K562 (cell line): ENCODE measurements around the gene CISTR. TPM values are rescaled to one million over a fixed set of nuclear protein-coding genes. Genes with fewer than 3 reads are reported as not detected.

Source experiments
- BRD4 ChIP-seq: fragments of 200-600 bp; sonication (generic); IDR thresholded peaks from 2 replicates; pipeline ENCODE4 v1.6.1; 2017; ENCODE audit warnings: inconsistent platforms
- C11orf30 ChIP-seq: fragments of 450-650 bp; IDR thresholded peaks from 2 replicates; pipeline ENCODE4 v1.6.1; 2016; ENCODE audit warnings: low read depth, mild to moderate bottlenecking
- DDX20 ChIP-seq: fragments of 450-650 bp; IDR thresholded peaks from 2 replicates; pipeline ENCODE4 v1.6.1; 2016; ENCODE audit warnings: missing genetic modification characterization, low read depth, mild to moderate bottlenecking, missing compliant biosample characterization, moderate library complexity
- FOXK2 ChIP-seq, 2 experiments: fragments of 450-650 bp; IDR thresholded peaks in 1 of 2; conservative IDR thresholded peaks in 1 of 2; 2 replicates each; pipeline ENCODE4 v1.6.1; 2016; ENCODE audit warnings: low read depth in 2 of 2, mild to moderate bottlenecking in 1 of 2
- OTX1 ChIP-seq: fragments of 450-650 bp; formaldehyde crosslinking; IDR thresholded peaks from 2 replicates; pipeline ENCODE4 v1.4.0; 2022; ENCODE audit warnings: mild to moderate bottlenecking
- SAP30 ChIP-seq: fragments of 200-600 bp; sonication (generic); IDR thresholded peaks from 2 replicates; pipeline ENCODE4 v1.6.1; 2012; ENCODE audit warnings: borderline replicate concordance, low read depth, mild to moderate bottlenecking, moderate library complexity, low read length, control low read depth, inconsistent platforms; ENCODE audit not compliant: insufficient read depth, poor library complexity, severe bottlenecking
- SP1 ChIP-seq: sonication (generic); formaldehyde crosslinking; IDR thresholded peaks from 2 replicates; pipeline ENCODE4 v1.8.1; 2022; ENCODE audit warnings: mild to moderate bottlenecking, missing genetic modification reagents
- TAF1 ChIP-seq: IDR thresholded peaks from 2 replicates; pipeline ENCODE4 v1.6.1; 2011; ENCODE audit warnings: mild to moderate bottlenecking, low read length, moderate library complexity; ENCODE audit not compliant: insufficient read depth, control insufficient read depth, severe bottlenecking; ENCODE audit errors: extremely low read depth
- ZEB2 ChIP-seq: fragments of 450-650 bp; IDR thresholded peaks from 2 replicates; pipeline ENCODE4 v1.6.1; 2016
- ZNF165 ChIP-seq: fragments of 250-450 bp; sonication (Bioruptor Pico); IDR thresholded peaks from 2 replicates; pipeline ENCODE4 v1.4.0; 2020; ENCODE audit warnings: borderline replicate concordance
- ZNF217 ChIP-seq: sonication (generic); formaldehyde crosslinking; IDR thresholded peaks from 2 replicates; pipeline ENCODE4 v1.8.0; 2022; ENCODE audit warnings: mild to moderate bottlenecking, missing genetic modification reagents
- ZSCAN32 ChIP-seq: fragments of 450-650 bp; formaldehyde crosslinking; IDR thresholded peaks from 2 replicates; pipeline ENCODE4 v1.4.0; 2020; ENCODE audit warnings: mild to moderate bottlenecking, moderate library complexity
- polyA plus RNA-seq, 8 experiments: library from polyadenylated mRNA; depleted of rRNA in 4 of 8; stranded (reverse) in 5 of 8; unstranded in 3 of 8; fragments of >200 nt; fragmentation: Nextera tagmentation in 2 of 8; fragmentation: Illumina TruSeq in 1 of 8; extraction: Ambion mirVana in 2 of 8; extraction: Trizol in 1 of 8; gene quantifications; 2 replicates each; pipeline versions ENCODE4 v1.2.1 to v1.2.3, GENCODE V29; 2011 to 2014; ENCODE audit warnings: inconsistent platforms in 1 of 8, missing spikeins in 1 of 8
- total RNA-seq, 7 experiments: library from RNA; depleted of rRNA in 6 of 7; stranded (reverse); fragments of >200 nt in 6 of 7; fragmentation: Illumina TruSeq in 2 of 7; extraction: Trizol in 2 of 7; gene quantifications; 2 replicates each; pipeline versions ENCODE4 v1.2.1 to v1.2.3, GENCODE V29; 2011 to 2021; ENCODE audit warnings: low replicate concordance in 1 of 7
- TF ChIP-seq, protein P1 (sequence below), 2 experiments: fragments of 450-650 bp in 1 of 2; sonication (generic) in 1 of 2; formaldehyde crosslinking in 1 of 2; IDR thresholded peaks; 2 replicates each; pipeline versions ENCODE4 v1.7.1 to v1.9.0; 2016 to 2022; ENCODE audit warnings: inconsistent platforms in 1 of 2, mild to moderate bottlenecking in 1 of 2, missing genetic modification reagents in 1 of 2
- TF ChIP-seq, protein P2 (sequence below): fragments of 450-650 bp; formaldehyde crosslinking; IDR thresholded peaks from 2 replicates; pipeline ENCODE4 v1.4.0; 2022; ENCODE audit warnings: mild to moderate bottlenecking, moderate library complexity
- TF ChIP-seq, protein P3 (sequence below): sonication (generic); formaldehyde crosslinking; IDR thresholded peaks from 2 replicates; pipeline ENCODE4 v1.5.0; 2020; ENCODE audit warnings: missing genetic modification reagents

The CISTR gene
- total and polyA plus RNA-seq, 9 of the 15 experiments (the other 6 are each of a cell fraction or from before 2014, with no cell fraction given), result not detected

DNA sequence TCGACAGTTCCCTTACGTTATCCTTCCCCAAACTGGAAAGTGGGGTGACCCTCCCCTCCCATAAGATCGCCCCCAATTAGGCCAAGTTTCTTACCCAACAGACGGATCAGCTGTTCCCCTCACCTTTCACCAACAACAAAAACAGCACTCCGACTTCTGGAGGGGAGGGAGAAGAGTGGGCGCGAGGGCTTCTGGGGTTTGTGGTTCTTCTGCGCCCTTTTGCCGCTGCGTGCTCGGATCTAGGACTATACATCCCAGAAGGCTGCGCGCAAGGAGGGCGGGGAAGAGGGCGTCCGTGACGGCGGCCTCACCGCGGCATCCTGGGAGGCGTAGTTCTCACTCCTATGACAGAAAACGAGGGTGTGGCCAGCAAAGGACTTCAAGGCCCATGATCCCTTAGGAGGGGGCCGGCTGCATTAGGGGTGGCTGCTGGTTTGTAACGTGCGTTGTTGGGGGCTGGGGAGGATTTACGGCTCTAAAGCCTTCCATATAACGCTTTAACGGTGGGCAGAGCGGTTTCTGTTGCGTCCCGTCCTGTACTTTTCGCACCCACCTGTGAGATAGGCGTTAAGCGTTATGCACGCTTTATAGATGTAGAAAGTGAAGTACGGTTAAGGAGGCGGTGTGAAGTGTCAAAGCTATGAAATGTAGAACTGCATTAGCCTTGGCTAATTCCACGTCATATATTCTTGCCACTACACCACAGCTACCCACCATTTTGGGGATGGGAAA is 24.3 kb downstream of the CISTR start, which contains the start of gene CALCOCO1 (continued):
- TF ChIP-seq, protein P1, sequence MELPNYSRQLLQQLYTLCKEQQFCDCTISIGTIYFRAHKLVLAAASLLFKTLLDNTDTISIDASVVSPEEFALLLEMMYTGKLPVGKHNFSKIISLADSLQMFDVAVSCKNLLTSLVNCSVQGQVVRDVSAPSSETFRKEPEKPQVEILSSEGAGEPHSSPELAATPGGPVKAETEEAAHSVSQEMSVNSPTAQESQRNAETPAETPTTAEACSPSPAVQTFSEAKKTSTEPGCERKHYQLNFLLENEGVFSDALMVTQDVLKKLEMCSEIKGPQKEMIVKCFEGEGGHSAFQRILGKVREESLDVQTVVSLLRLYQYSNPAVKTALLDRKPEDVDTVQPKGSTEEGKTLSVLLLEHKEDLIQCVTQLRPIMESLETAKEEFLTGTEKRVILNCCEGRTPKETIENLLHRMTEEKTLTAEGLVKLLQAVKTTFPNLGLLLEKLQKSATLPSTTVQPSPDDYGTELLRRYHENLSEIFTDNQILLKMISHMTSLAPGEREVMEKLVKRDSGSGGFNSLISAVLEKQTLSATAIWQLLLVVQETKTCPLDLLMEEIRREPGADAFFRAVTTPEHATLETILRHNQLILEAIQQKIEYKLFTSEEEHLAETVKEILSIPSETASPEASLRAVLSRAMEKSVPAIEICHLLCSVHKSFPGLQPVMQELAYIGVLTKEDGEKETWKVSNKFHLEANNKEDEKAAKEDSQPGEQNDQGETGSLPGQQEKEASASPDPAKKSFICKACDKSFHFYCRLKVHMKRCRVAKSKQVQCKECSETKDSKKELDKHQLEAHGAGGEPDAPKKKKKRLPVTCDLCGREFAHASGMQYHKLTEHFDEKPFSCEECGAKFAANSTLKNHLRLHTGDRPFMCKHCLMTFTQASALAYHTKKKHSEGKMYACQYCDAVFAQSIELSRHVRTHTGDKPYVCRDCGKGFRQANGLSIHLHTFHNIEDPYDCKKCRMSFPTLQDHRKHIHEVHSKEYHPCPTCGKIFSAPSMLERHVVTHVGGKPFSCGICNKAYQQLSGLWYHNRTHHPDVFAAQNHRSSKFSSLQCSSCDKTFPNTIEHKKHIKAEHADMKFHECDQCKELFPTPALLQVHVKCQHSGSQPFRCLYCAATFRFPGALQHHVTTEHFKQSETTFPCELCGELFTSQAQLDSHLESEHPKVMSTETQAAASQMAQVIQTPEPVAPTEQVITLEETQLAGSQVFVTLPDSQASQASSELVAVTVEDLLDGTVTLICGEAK (IDR thresholded peaks at IDR 0.05), result peak; percentile 63; the same call in 1 of the 2 replicates
- TF ChIP-seq, protein P1 (CRISPR knock-in tag; IDR thresholded peaks at IDR 0.05), result no peak
- peak; percentile 48 for TF ChIP-seq TAF1
- no peak for TF ChIP-seq BRD4
- 0 out of 2 replicates have a peak, but pooled peaks have one; percentile 26 for TF ChIP-seq DDX20
- no peak for TF ChIP-seq C11orf30
- peak; percentile 99 for TF ChIP-seq SP1 (CRISPR knock-in tag)
- no peak for TF ChIP-seq ZSCAN32 (CRISPR knock-in tag)
- TF ChIP-seq SAP30, result peak; percentile 98
- 0 out of 2 replicates have a peak, but pooled peaks have one; percentile 10 for TF ChIP-seq ZEB2
- TF ChIP-seq, protein P2, sequence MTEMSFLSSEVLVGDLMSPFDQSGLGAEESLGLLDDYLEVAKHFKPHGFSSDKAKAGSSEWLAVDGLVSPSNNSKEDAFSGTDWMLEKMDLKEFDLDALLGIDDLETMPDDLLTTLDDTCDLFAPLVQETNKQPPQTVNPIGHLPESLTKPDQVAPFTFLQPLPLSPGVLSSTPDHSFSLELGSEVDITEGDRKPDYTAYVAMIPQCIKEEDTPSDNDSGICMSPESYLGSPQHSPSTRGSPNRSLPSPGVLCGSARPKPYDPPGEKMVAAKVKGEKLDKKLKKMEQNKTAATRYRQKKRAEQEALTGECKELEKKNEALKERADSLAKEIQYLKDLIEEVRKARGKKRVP (CRISPR knock-in tag), result peak; percentile 72; the same call in 1 of the 2 replicates
- TF ChIP-seq FOXK2 (conservative IDR thresholded peaks at IDR 0.05 in 1 of 2, IDR thresholded peaks at IDR 0.05 in 1 of 2; ENCODE audit: low read depth in 2 of 2), result peak; percentile 94 to 97
- TF ChIP-seq ZNF217 (CRISPR knock-in tag), result no peak
- TF ChIP-seq, protein P3, sequence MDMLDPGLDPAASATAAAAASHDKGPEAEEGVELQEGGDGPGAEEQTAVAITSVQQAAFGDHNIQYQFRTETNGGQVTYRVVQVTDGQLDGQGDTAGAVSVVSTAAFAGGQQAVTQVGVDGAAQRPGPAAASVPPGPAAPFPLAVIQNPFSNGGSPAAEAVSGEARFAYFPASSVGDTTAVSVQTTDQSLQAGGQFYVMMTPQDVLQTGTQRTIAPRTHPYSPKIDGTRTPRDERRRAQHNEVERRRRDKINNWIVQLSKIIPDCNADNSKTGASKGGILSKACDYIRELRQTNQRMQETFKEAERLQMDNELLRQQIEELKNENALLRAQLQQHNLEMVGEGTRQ (CRISPR knock-in tag), result peak; percentile 20; the same call in 1 of the 2 replicates
- TF ChIP-seq OTX1 (CRISPR knock-in tag), result 0 out of 2 replicates have a peak, but pooled peaks have one; percentile 3
- no peak for TF ChIP-seq ZNF165 (CRISPR knock-in tag)
